Prostate gland (tissue), 2 donors: ENCODE measurements around the gene COA8. TPM values are rescaled to one million over a fixed set of nuclear protein-coding genes. Genes with fewer than 3 reads are reported as not detected.
A peak's percentile ranks its signal among the peaks of the same experiment; 100 is the strongest.

ENCODE experiments used
- DNase-seq: peaks from one replicate; pipeline ENCODE4 v3.0.0-alpha.2; 2019; ENCODE audit warnings: low spot score
- H3K27ac ChIP-seq, 2 donors: fragments of 200-600 bp; sonication (generic); 2 replicates each; pipeline ENCODE4 v1.5.1; 2017 to 2019
- H3K27me3 ChIP-seq: fragments of 200-600 bp; sonication (generic); replicated peaks from 2 replicates; pipeline ENCODE4 v1.5.1; 2019; ENCODE audit not compliant: insufficient read depth
- H3K36me3 ChIP-seq, 2 donors: fragments of 200-600 bp; sonication (generic); 1 replicate in 1 of 2; 2 replicates in 1 of 2; pipeline versions ENCODE4 v1.5.1 to v1.8.1; 2017 to 2019
- H3K4me1 ChIP-seq: fragments of 200-600 bp; sonication (generic); replicated peaks from 2 replicates; pipeline ENCODE4 v1.5.1; 2019
- H3K4me3 ChIP-seq, 2 donors: fragments of 200-600 bp; sonication (generic); 2 replicates each; pipeline ENCODE4 v1.5.1; 2017 to 2019
- H3K9me3 ChIP-seq: fragments of 200-600 bp; sonication (generic); 2 replicates; pipeline ENCODE4 v1.5.1; 2017
- CTCF ChIP-seq, 4 experiments: fragments of 200-600 bp in 2 of 4; fragments of 450-650 bp in 2 of 4; sonication (generic) in 2 of 4; IDR thresholded peaks; 1 replicate in 3 of 4; 2 replicates in 1 of 4; pipeline ENCODE4 v1.5.1; 2016 to 2019; ENCODE audit warnings: antibody characterized with exemption in 4 of 4, mild to moderate bottlenecking in 2 of 4, moderate library complexity in 2 of 4
- POLR2A ChIP-seq: fragments of 450-650 bp; IDR thresholded peaks from one replicate; pipeline ENCODE4 v1.6.1; 2016; ENCODE audit warnings: antibody characterized with exemption, mild to moderate bottlenecking
- POLR2AphosphoS5 ChIP-seq: sonication (generic); formaldehyde crosslinking; IDR thresholded peaks from one replicate; pipeline ENCODE4 v1.6.1; 2017; ENCODE audit warnings: antibody characterized with exemption
- WGBS: methylation state at CpG from one replicate; pipeline ENCODE4 v1.1.5; 2018; 5-methylcytosine and 5-hydroxymethylcytosine counted together
- intact Hi-C: fragments of 100-400 bp; cut with DNase I; formaldehyde crosslinking; loops from one replicate; pipeline ENCODE4 v1.14.2; 2022
- total RNA-seq, 2 donors: library from RNA; depleted of rRNA; stranded (reverse); fragments of >200 nt; gene quantifications; one replicate each; pipeline ENCODE4 v1.1.0, GENCODE V29; 2016

Gene COA8
- total RNA-seq, 2 donors from 2014 or later = 24.3 to 24.9 TPM

GRCh38 chr14:103535891-103536565, 26.7 kb upstream of the COA8 start:
- peaks cover 10% of the 10 kb centered on the region for H3K4me1 ChIP-seq

GRCh38 chr14:103536693-103537092, 26.1 kb upstream of the COA8 start:
- intact Hi-C loops = no loop called here
- Histone ChIP-seq H3K27me3 (no peaks in the 10 kb centered on the region), H3K27ac (no peak overlapping the region), H3K9me3 (no peaks in the 10 kb centered on the region), H3K4me1 (peaks cover 15% of the 10 kb centered on the region), H3K4me3 (no peak overlapping the region), H3K36me3 (no peaks in the 10 kb centered on the region)
- WGBS = 87% methylated on average over 9 of the region's 9 CpGs
- no peak for TF ChIP-seq CTCF (IDR thresholded peaks at IDR 0.05)
- TF ChIP-seq POLR2AphosphoS5 = no peak
- TF ChIP-seq POLR2A = no peak
- no peak for DNase-seq

More at GRCh38 chr14:103535891-103536565, 26.7 kb upstream of the COA8 start:
- Histone ChIP-seq H3K27ac (peak overlapping the region; percentile 59 to 77), H3K27me3 (no peaks in the 10 kb centered on the region), H3K9me3 (no peaks in the 10 kb centered on the region), H3K36me3 (no peaks in the 10 kb centered on the region), H3K4me3 (no peak overlapping the region)
- intact Hi-C loops = no loop called here
- DNase-seq = no peak
- 76% methylated on average over 11 of the region's 11 CpGs for WGBS
- no peak for TF ChIP-seq POLR2A
- no peak for TF ChIP-seq POLR2AphosphoS5
- TF ChIP-seq CTCF (IDR thresholded peaks at IDR 0.05) = no peak

- H3K36me3 ChIP-seq = no peaks in the 10 kb centered on the region
- DNase-seq = no peak
- TF ChIP-seq POLR2A (no peak), CTCF (IDR thresholded peaks at IDR 0.05) (no peak), POLR2AphosphoS5 (no peak)
- H3K9me3 ChIP-seq = no peaks in the 10 kb centered on the region
- peaks cover 15% of the 10 kb centered on the region for H3K4me1 ChIP-seq
- H3K27ac ChIP-seq = no peak overlapping the region
- H3K27me3 ChIP-seq = no peaks in the 10 kb centered on the region
- WGBS = 78% methylated on average over 15 of the region's 18 CpGs
- no peak overlapping the region for H3K4me3 ChIP-seq
- intact Hi-C loops = no loop called here
Observed at GRCh38 chr14:103537175-103537990, 25.4 kb upstream of the COA8 start.

- no peak for DNase-seq
- 59% methylated on average over 17 of the region's 30 CpGs for WGBS
- H3K36me3 ChIP-seq = no peaks in the 10 kb centered on the region
- H3K9me3 ChIP-seq = no peaks in the 10 kb centered on the region
- intact Hi-C loops = no loop called here
- no peak overlapping the region for H3K4me3 ChIP-seq
- peaks cover 23% of the 10 kb centered on the region for H3K4me1 ChIP-seq
- TF ChIP-seq CTCF (IDR thresholded peaks at IDR 0.05) (no peak), POLR2A (no peak), POLR2AphosphoS5 (no peak)
- peak overlapping the region; percentile 56 to 61 for H3K27ac ChIP-seq
- H3K27me3 ChIP-seq = no peaks in the 10 kb centered on the region
Observed at GRCh38 chr14:103538291-103539055, 24.3 kb upstream of the COA8 start.
